Measurements from ENCODE around the gene FABP3.

DNA sequence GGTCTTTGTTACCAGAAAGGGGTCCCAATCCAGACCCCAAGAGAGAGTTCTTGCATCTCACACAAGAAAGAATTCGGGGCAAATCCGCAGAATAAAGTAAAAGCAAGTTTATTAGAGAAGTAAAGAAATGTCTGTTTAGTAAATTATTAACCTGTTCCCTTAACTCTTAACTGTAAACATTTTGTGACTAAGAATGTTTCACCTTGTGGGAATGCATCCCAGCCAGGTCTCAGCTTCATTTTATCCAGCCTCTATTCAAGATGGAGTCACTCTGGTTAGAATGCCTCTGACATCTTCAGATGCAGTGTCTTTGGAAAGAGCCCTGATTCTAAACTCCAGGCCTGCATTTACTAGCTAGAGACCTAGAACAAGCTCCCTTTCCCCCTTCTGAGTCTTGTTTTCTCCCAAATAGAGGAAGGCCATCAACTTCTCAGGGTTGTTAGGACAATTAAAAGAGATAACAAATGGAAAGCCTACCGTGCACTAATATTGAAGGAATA lies 4.5 kb upstream of the FABP3 start:
- TF ChIP-seq CTCF (IDR thresholded peaks at IDR 0.05; ENCODE audit: low read length), result no peak
- no peak for TF ChIP-seq EZH2phosphoT487 (IDR thresholded peaks at IDR 0.05; ENCODE audit: low read length)
- no peak for TF ChIP-seq EZH2 (optimal IDR thresholded peaks at IDR 0.05; ENCODE audit: low read depth, low read length)

Data from MM.1S (cell line).